Prostate gland (tissue), 2 donors: Measurements from ENCODE around the gene CMTM3.

ENCODE experiments used
- CTCF ChIP-seq, 4 experiments: fragments of 200-600 bp in 2 of 4; fragments of 450-650 bp in 2 of 4; sonication (generic) in 2 of 4; IDR thresholded peaks; 1 replicate in 3 of 4; 2 replicates in 1 of 4; pipeline ENCODE4 v1.5.1; 2016 to 2019; ENCODE audit warnings: antibody characterized with exemption in 4 of 4, mild to moderate bottlenecking in 2 of 4, moderate library complexity in 2 of 4
- POLR2A ChIP-seq: fragments of 450-650 bp; IDR thresholded peaks from one replicate; pipeline ENCODE4 v1.6.1; 2016; ENCODE audit warnings: antibody characterized with exemption, mild to moderate bottlenecking
- POLR2AphosphoS5 ChIP-seq: sonication (generic); formaldehyde crosslinking; IDR thresholded peaks from one replicate; pipeline ENCODE4 v1.6.1; 2017; ENCODE audit warnings: antibody characterized with exemption

GRCh38 chr16:66580605-66581209, 23.8 kb upstream of the CMTM3 start:
- no peak for TF ChIP-seq POLR2A
- no peak for TF ChIP-seq CTCF (IDR thresholded peaks at IDR 0.05)
- TF ChIP-seq POLR2AphosphoS5: no peak
